ENCODE results near the gene ANGPTL2.

Gene ANGPTL2

GRCh38 chr9:127116957-127117356 lies 5.5 kb downstream of the ANGPTL2 start:
- no peak for DNase-seq

- no peak for DNase-seq
These were observed 6.2 kb downstream of the ANGPTL2 start for GRCh38 chr9:127116088-127116726.

- no peak for DNase-seq
These were observed 7.8 kb downstream of the ANGPTL2 start for GRCh38 chr9:127114606-127115005.

- DNase-seq = no peak
These were observed 9.1 kb downstream of the ANGPTL2 start for GRCh38 chr9:127113191-127113972.

- no peak for DNase-seq
These were observed 9.7 kb downstream of the ANGPTL2 start for GRCh38 chr9:127112735-127113161.

- no peak for DNase-seq
These were observed 10.4 kb downstream of the ANGPTL2 start for GRCh38 chr9:127112056-127112455.

GRCh38 chr9:127109212-127109711 lies 13.2 kb downstream of the ANGPTL2 start:
- DNase-seq = no peak

- DNase-seq = no peak
These were observed 14.2 kb downstream of the ANGPTL2 start for GRCh38 chr9:127107929-127108876.

- DNase-seq = no peak
These were observed 15.1 kb downstream of the ANGPTL2 start for GRCh38 chr9:127107171-127107928.

GRCh38 chr9:127106466-127106855 lies 16.0 kb downstream of the ANGPTL2 start:
- DNase-seq = no peak

- DNase-seq = no peak
These were observed 16.5 kb downstream of the ANGPTL2 start for GRCh38 chr9:127105805-127106465.

- DNase-seq = no peak
These were observed 17.7 kb downstream of the ANGPTL2 start for GRCh38 chr9:127104581-127105311.

- no peak for DNase-seq
These were observed 19.6 kb downstream of the ANGPTL2 start for GRCh38 chr9:127102788-127103187.

GRCh38 chr9:127102176-127102575 lies 20.3 kb downstream of the ANGPTL2 start:
- DNase-seq = no peak

- DNase-seq = no peak
These were observed 22.8 kb downstream of the ANGPTL2 start for GRCh38 chr9:127099664-127100063.

- DNase-seq = no peak
These were observed 23.4 kb downstream of the ANGPTL2 start for GRCh38 chr9:127098916-127099553.

GRCh38 chr9:127097683-127098082 lies 24.8 kb downstream of the ANGPTL2 start:
- no peak for DNase-seq

GRCh38 chr9:127096208-127096607 lies 26.2 kb downstream of the ANGPTL2 start:
- DNase-seq = no peak

GRCh38 chr9:127095411-127095810 lies 27.0 kb downstream of the ANGPTL2 start:
- DNase-seq = no peak

- DNase-seq = no peak
These were observed 29.0 kb downstream of the ANGPTL2 start for GRCh38 chr9:127093319-127094020.

Data from stimulated activated CD4-positive, alpha-beta T cell treated with anti-CD3 and anti-CD28 coated beads, Interleukin-4, amount 100 ng/mL, for 1 hour (primary cell).